ENCODE measurements around the gene MITD1. TPM values are rescaled to one million over a fixed set of nuclear protein-coding genes. Genes with fewer than 3 reads are reported as not detected.

The MITD1 gene
- total and polyA plus RNA-seq, 2 of the 8 experiments (the other 6 are each of a cell fraction or from before 2014, with no cell fraction given): 15.2 to 31.7 TPM

GRCh38 chr2:99152199-99152895 is 28.5 kb downstream of the MITD1 start:
- Histone ChIP-seq H3K79me1 (ENCODE audit: low read depth, low read length) (no peaks in the 10 kb centered on the region), H3K14ac (ENCODE audit: insufficient read length) (no peak overlapping the region), H4K20me1 (replicated peaks in 1 of 2; ENCODE audit: control insufficient read depth in 1 of 2, insufficient read depth in 2 of 2, low read length in 2 of 2) (no peaks in the 10 kb centered on the region), H4K8ac (ENCODE audit: extremely low read depth, insufficient read depth, low read length) (no peak overlapping the region), H3K27ac (ENCODE audit: low read depth, low read length) (no peak overlapping the region), H3K79me2 (ENCODE audit: control insufficient read depth in 1 of 2, insufficient read depth in 2 of 2, low read length in 2 of 2) (peaks cover 0 to 7% of the 10 kb centered on the region in 2 experiments; a peak in 2 of 4 replicates), H2BK15ac (ENCODE audit: low read length) (no peak overlapping the region), H3K9me3 (ENCODE audit: insufficient read depth in 2 of 2, low read depth in 1 of 2, low read length in 1 of 2) (no peaks in the 10 kb centered on the region), H3K4me3 (ENCODE audit: extremely low read depth in 1 of 4, insufficient read depth in 2 of 4, low read depth in 3 of 4, low read length in 4 of 4) (no peak overlapping the region), H3K56ac (replicated peaks; ENCODE audit: insufficient read length, low read depth, low read length) (no peak overlapping the region), H3K27me3 (replicated peaks in 1 of 4; ENCODE audit: control insufficient read depth in 3 of 4, extremely low read depth in 1 of 4, insufficient read depth in 3 of 4, low read length in 3 of 4) (no peaks in the 10 kb centered on the region), H3K23ac (ENCODE audit: insufficient read length) (no peak overlapping the region), H3K36me3 (ENCODE audit: control insufficient read depth in 2 of 4, insufficient read depth in 4 of 4, low read length in 3 of 4) (peaks cover 0 to 9% (median 0%) of the 10 kb centered on the region in 4 experiments; a peak in 2 of 8 replicates), H2BK5ac (ENCODE audit: low read depth, low read length) (no peak overlapping the region), H4K5ac (ENCODE audit: insufficient read length, low read depth, low read length) (no peak overlapping the region), H3K4me2 (ENCODE audit: insufficient read depth in 1 of 2, low read depth in 2 of 2, low read length in 2 of 2) (no peak overlapping the region), H3K18ac (ENCODE audit: extremely low read depth, low read length) (no peak overlapping the region), H2AK5ac (ENCODE audit: low read depth, low read length) (no peak overlapping the region), H3K23me2 (ENCODE audit: low read depth, low read length) (peaks cover 11% of the 10 kb centered on the region), H3K9ac (replicated peaks in 1 of 4; ENCODE audit: extremely low read depth in 1 of 4, low read depth in 3 of 4, low read length in 3 of 4) (no peak overlapping the region), H2BK120ac (replicated peaks; ENCODE audit: low read depth, low read length) (no peak overlapping the region), H4K91ac (replicated peaks; ENCODE audit: insufficient read length, low read length) (no peak overlapping the region), H3K4me1 (replicated peaks in 1 of 4; ENCODE audit: control insufficient read depth in 3 of 4, insufficient read depth in 4 of 4, low read length in 3 of 4) (peaks cover 0 to 7% (median 3%) of the 10 kb centered on the region in 4 experiments; a peak in 2 of 7 replicates), H2BK20ac (ENCODE audit: low read length) (no peak overlapping the region), H2AFZ (ENCODE audit: low read length) (no peak overlapping the region), H2BK12ac (ENCODE audit: low read depth, low read length) (no peak overlapping the region), H3K4ac (replicated peaks; ENCODE audit: insufficient read length, low read depth, low read length) (no peak overlapping the region)
- 88% methylated on average over 7 of the region's 7 CpGs; no CpG with 5 or more reads in 1 of the 2 experiments for WGBS, 2 experiments (ENCODE audit: extremely low coverage in 1 of 2, insufficient coverage in 1 of 2, insufficient read length in 1 of 2, insufficient replicate concordance in 2 of 2, low coverage in 1 of 2, low lambda C conversion rate in 2 of 2, missing lambda C conversion rate in 1 of 2)
- POLR2A ChIA-PET (ENCODE audit: partially characterized antibody): interaction anchor here (7.7 kb wide), 1 partner anchor 9 kb away, joined by 45 read pairs; the partner anchor contains the start of gene C2orf15
- CTCF ChIA-PET (ENCODE audit: partially characterized antibody): interaction anchor here (1.4 kb wide), 1 partner anchor 10 kb away, joined by 3 read pairs; no protein-coding TSS in a partner anchor
- FAIRE-seq (no peak), DNase-seq (ENCODE audit: low read depth in 1 of 2, low spot score in 2 of 2) (no peak)
- TF ChIP-seq, protein P1, sequence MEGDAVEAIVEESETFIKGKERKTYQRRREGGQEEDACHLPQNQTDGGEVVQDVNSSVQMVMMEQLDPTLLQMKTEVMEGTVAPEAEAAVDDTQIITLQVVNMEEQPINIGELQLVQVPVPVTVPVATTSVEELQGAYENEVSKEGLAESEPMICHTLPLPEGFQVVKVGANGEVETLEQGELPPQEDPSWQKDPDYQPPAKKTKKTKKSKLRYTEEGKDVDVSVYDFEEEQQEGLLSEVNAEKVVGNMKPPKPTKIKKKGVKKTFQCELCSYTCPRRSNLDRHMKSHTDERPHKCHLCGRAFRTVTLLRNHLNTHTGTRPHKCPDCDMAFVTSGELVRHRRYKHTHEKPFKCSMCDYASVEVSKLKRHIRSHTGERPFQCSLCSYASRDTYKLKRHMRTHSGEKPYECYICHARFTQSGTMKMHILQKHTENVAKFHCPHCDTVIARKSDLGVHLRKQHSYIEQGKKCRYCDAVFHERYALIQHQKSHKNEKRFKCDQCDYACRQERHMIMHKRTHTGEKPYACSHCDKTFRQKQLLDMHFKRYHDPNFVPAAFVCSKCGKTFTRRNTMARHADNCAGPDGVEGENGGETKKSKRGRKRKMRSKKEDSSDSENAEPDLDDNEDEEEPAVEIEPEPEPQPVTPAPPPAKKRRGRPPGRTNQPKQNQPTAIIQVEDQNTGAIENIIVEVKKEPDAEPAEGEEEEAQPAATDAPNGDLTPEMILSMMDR (IDR thresholded peaks at IDR 0.05; ENCODE audit: control extremely low read depth in 1 of 3, insufficient read depth in 1 of 3, low read depth in 1 of 3, low read length in 3 of 3): no peak
- TF ChIP-seq HDAC6 (IDR thresholded peaks at IDR 0.05; ENCODE audit: low read depth, low read length): no peak
- TF ChIP-seq NANOG (IDR thresholded peaks at IDR 0.05; ENCODE audit: insufficient read depth, low read depth, low read length, poor library complexity, severe bottlenecking): no peak
- TF ChIP-seq, protein P2, sequence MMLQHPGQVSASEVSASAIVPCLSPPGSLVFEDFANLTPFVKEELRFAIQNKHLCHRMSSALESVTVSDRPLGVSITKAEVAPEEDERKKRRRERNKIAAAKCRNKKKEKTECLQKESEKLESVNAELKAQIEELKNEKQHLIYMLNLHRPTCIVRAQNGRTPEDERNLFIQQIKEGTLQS (IDR thresholded peaks at IDR 0.05; ENCODE audit: insufficient read depth, low read depth, low read length): no peak
- no peak for TF ChIP-seq CBX8 (IDR thresholded peaks at IDR 0.05; ENCODE audit: borderline replicate concordance, low read depth, low read length)
- no peak for TF ChIP-seq NRF1 (IDR thresholded peaks at IDR 0.05; ENCODE audit: low read depth, low read length)
- TF ChIP-seq BACH1 (IDR thresholded peaks at IDR 0.05; ENCODE audit: low read length): no peak
- TF ChIP-seq RNF2 (IDR thresholded peaks at IDR 0.05; ENCODE audit: borderline replicate concordance, low read depth, low read length, missing control alignments, poor library complexity, severe bottlenecking): no peak
- no peak for TF ChIP-seq JUND (IDR thresholded peaks at IDR 0.05; ENCODE audit: low read length)
